GM12878 (cell line): ENCODE results near the gene AUNIP. TPM values are rescaled to one million over a fixed set of nuclear protein-coding genes. Genes with fewer than 3 reads are reported as not detected.

ENCODE experiments used
- ATF7 ChIP-seq: fragments of 450-650 bp; IDR thresholded peaks from 2 replicates; pipeline ENCODE4 v1.6.1; 2016; ENCODE audit warnings: low read depth, mild to moderate bottlenecking
- BACH1 ChIP-seq: fragments of 450-650 bp; IDR thresholded peaks from 2 replicates; pipeline ENCODE4 v1.6.1; 2017; ENCODE audit warnings: mild to moderate bottlenecking, borderline replicate concordance
- CEBPB ChIP-seq, 2 experiments: fragments of 150-350 bp in 1 of 2; IDR thresholded peaks; 2 replicates each; pipeline ENCODE4 v1.6.1; 2012 to 2014; ENCODE audit warnings: low read depth in 2 of 2, low read length in 2 of 2, borderline replicate concordance in 1 of 2, inconsistent platforms in 1 of 2
- CHD2 ChIP-seq: IDR thresholded peaks from 2 replicates; pipeline ENCODE4 v1.6.1; 2011; ENCODE audit warnings: low read depth, low read length, improper control_type of control experiment, borderline replicate concordance
- CTCF ChIP-seq, 3 experiments: IDR thresholded peaks in 2 of 3; conservative IDR thresholded peaks in 1 of 3; 2 replicates each; pipeline ENCODE4 v1.5.1; 2011; ENCODE audit warnings: low read depth in 3 of 3, low read length in 3 of 3, mild to moderate bottlenecking in 3 of 3, control low read depth in 2 of 3, moderate library complexity in 2 of 3, inconsistent platforms in 1 of 3, mixed read lengths in 1 of 3; ENCODE audit not compliant: control insufficient read depth in 2 of 3, insufficient read depth in 1 of 3; ENCODE audit errors: extremely low read depth in 1 of 3
- DPF2 ChIP-seq: fragments of 450-650 bp; IDR thresholded peaks from 2 replicates; pipeline ENCODE4 v1.6.1; 2017; ENCODE audit warnings: mild to moderate bottlenecking
- EP300 ChIP-seq, 2 experiments: fragments of 150-350 bp in 1 of 2; IDR thresholded peaks; 2 replicates each; pipeline ENCODE4 v1.6.1; 2011 to 2012; ENCODE audit warnings: low read depth in 2 of 2, low read length in 2 of 2, borderline replicate concordance in 1 of 2, improper control_type of control experiment in 1 of 2, inconsistent platforms in 1 of 2; ENCODE audit not compliant: control insufficient read depth in 1 of 2
- FOXK2 ChIP-seq: fragments of 450-650 bp; IDR thresholded peaks from 2 replicates; pipeline ENCODE4 v1.6.1; 2017; ENCODE audit warnings: mild to moderate bottlenecking, moderate library complexity
- HDAC6 ChIP-seq: fragments of 200-600 bp; sonication (generic); IDR thresholded peaks from one replicate; pipeline ENCODE4 v1.8.0; 2017; ENCODE audit warnings: antibody characterized with exemption; ENCODE audit not compliant: unreplicated experiment
- IKZF1 ChIP-seq: fragments of 450-650 bp; conservative IDR thresholded peaks from 2 replicates; pipeline ENCODE4 v1.6.1; 2017; ENCODE audit warnings: antibody characterized with exemption, mild to moderate bottlenecking
- MEF2B ChIP-seq: fragments of 450-650 bp; IDR thresholded peaks from 2 replicates; pipeline ENCODE4 v1.6.1; 2018; ENCODE audit warnings: mild to moderate bottlenecking, moderate library complexity; ENCODE audit not compliant: partially characterized antibody, poor library complexity, severe bottlenecking
- NBN ChIP-seq: fragments of 450-650 bp; IDR thresholded peaks from 2 replicates; pipeline ENCODE4 v1.6.1; 2016
- RAD21 ChIP-seq: IDR thresholded peaks from 2 replicates; pipeline ENCODE4 v1.6.1; 2011; ENCODE audit warnings: mild to moderate bottlenecking, low read depth, low read length, moderate library complexity; ENCODE audit not compliant: insufficient read depth
- RAD51 ChIP-seq: fragments of 450-650 bp; IDR thresholded peaks from 2 replicates; pipeline ENCODE4 v1.6.1; 2016; ENCODE audit warnings: moderate library complexity, mild to moderate bottlenecking, inconsistent platforms
- SIN3A ChIP-seq: IDR thresholded peaks from 2 replicates; pipeline ENCODE4 v1.6.1; 2012; ENCODE audit warnings: low read depth, low read length, improper control_type of control experiment
- SMAD1 ChIP-seq: fragments of 450-650 bp; IDR thresholded peaks from 2 replicates; pipeline ENCODE4 v1.6.1; 2018; ENCODE audit warnings: mild to moderate bottlenecking, low read depth; ENCODE audit not compliant: partially characterized antibody
- SPI1 ChIP-seq: IDR thresholded peaks from 2 replicates; pipeline ENCODE4 v1.6.1; 2011; ENCODE audit warnings: low read depth, mild to moderate bottlenecking, low read length, moderate library complexity, borderline replicate concordance; ENCODE audit not compliant: insufficient read depth
- YBX1 ChIP-seq: fragments of 450-650 bp; IDR thresholded peaks from 2 replicates; pipeline ENCODE4 v1.6.1; 2016; ENCODE audit warnings: antibody characterized with exemption
- ZBED1 ChIP-seq: IDR thresholded peaks from 2 replicates; pipeline ENCODE4 v1.6.1; 2016; ENCODE audit warnings: borderline replicate concordance
- ZBTB11 ChIP-seq: fragments of 450-650 bp; formaldehyde crosslinking; IDR thresholded peaks from 2 replicates; pipeline ENCODE4 v1.5.0; 2022; ENCODE audit warnings: mild to moderate bottlenecking, missing genetic modification characterization
- ZNF687 ChIP-seq: fragments of 450-650 bp; IDR thresholded peaks from 2 replicates; pipeline ENCODE4 v1.6.1; 2017; ENCODE audit warnings: mild to moderate bottlenecking, moderate library complexity
- polyA plus RNA-seq, 11 experiments: library from polyadenylated mRNA; depleted of rRNA in 4 of 11; unstranded in 6 of 11; stranded (reverse) in 5 of 11; fragments of >200 nt; fragmentation: Nextera tagmentation in 4 of 11; fragmentation: Illumina TruSeq in 1 of 11; extraction: Ambion mirVana in 4 of 11; extraction: Trizol in 1 of 11; gene quantifications; 1 replicate in 1 of 11; 2 replicates in 10 of 11; pipeline versions ENCODE4 v1.2.1 to v1.2.3, GENCODE V29; 2011 to 2016; ENCODE audit warnings: inconsistent platforms in 2 of 11, missing spikeins in 2 of 11, low read depth in 1 of 11
- total RNA-seq, 4 experiments: library from RNA; depleted of rRNA in 3 of 4; stranded (reverse); fragments of >200 nt in 3 of 4; fragmentation: Illumina TruSeq in 1 of 4; extraction: Trizol in 1 of 4; gene quantifications; 2 replicates each; pipeline versions ENCODE4 v1.2.1 to v1.2.3, GENCODE V29; 2013 to 2021

Gene AUNIP
- total and polyA plus RNA-seq, 10 of the 15 experiments (the other 5 are each of a cell fraction or from before 2014, with no cell fraction given) = 3.9 to 20.0 (median 12.7) TPM

- TF ChIP-seq ZNF687 = peak; percentile 88
- peak; percentile 98 for TF ChIP-seq SIN3A
- TF ChIP-seq RAD51 = no peak
- peak; percentile 71 for TF ChIP-seq MEF2B
- TF ChIP-seq SPI1 = no peak
- no peak for TF ChIP-seq ZBTB11 (CRISPR knock-in tag)
- no peak for TF ChIP-seq SMAD1
- no peak for TF ChIP-seq YBX1
- no peak for TF ChIP-seq CEBPB (IDR thresholded peaks at IDR 0.05; ENCODE audit: borderline replicate concordance in 1 of 2, low read depth in 2 of 2, low read length in 2 of 2)
- TF ChIP-seq BACH1 = peak; percentile 92
- TF ChIP-seq HDAC6 = no peak
- 0 out of 2 replicates have a peak, but pooled peaks have one; percentile 53 for TF ChIP-seq CHD2
- TF ChIP-seq IKZF1 = peak; percentile 73
- TF ChIP-seq ZBED1 = no peak
- TF ChIP-seq RAD21 = no peak
- TF ChIP-seq CTCF (IDR thresholded peaks at IDR 0.05 in 2 of 3, conservative IDR thresholded peaks at IDR 0.05 in 1 of 3; ENCODE audit: control insufficient read depth in 2 of 3, extremely low read depth in 1 of 3, insufficient read depth in 1 of 3, low read depth in 3 of 3, low read length in 3 of 3) = no peak
- TF ChIP-seq EP300 (IDR thresholded peaks at IDR 0.05; ENCODE audit: borderline replicate concordance in 1 of 2, control insufficient read depth in 1 of 2, low read depth in 2 of 2, low read length in 2 of 2) = no peak
- peak; percentile 75 for TF ChIP-seq FOXK2
- no peak; the same call in 1 of the 2 replicates for TF ChIP-seq DPF2
- peak; percentile 70 for TF ChIP-seq NBN
- peak; percentile 77 for TF ChIP-seq ATF7
Observed at GRCh38 chr1:25858906-25859789, at the start of gene AUNIP (continued).
